ENCODE data around the gene POLR2M.

POLR2M gene

GRCh38 chr15:57692709-57693108 is 13.8 kb upstream of the POLR2M start:
- no peak for DNase-seq

- DNase-seq = no peak
These were observed 12.2 kb upstream of the POLR2M start for GRCh38 chr15:57694279-57694678.

- DNase-seq = peak in 1 of 2 experiments; percentile 56
These were observed 10.4 kb upstream of the POLR2M start for GRCh38 chr15:57696146-57696545.

GRCh38 chr15:57697588-57697987 is 8.9 kb upstream of the POLR2M start:
- DNase-seq = no peak

- no peak for DNase-seq
These were observed 8.3 kb upstream of the POLR2M start for GRCh38 chr15:57698243-57698642.

- no peak for DNase-seq
These were observed 7.5 kb upstream of the POLR2M start for GRCh38 chr15:57698991-57699390.

- no peak for DNase-seq
These were observed 3.1 kb upstream of the POLR2M start for GRCh38 chr15:57703387-57703786.

- no peak for DNase-seq
These were observed 2.1 kb upstream of the POLR2M start for GRCh38 chr15:57704441-57704840.

GRCh38 chr15:57705746-57706404 is 639 bp upstream of the POLR2M start:
- DNase-seq = no peak

- no peak for DNase-seq
These were observed 1.5 kb downstream of the POLR2M start for GRCh38 chr15:57708047-57708446.

- DNase-seq = no peak
These were observed 11.8 kb downstream of the POLR2M start for GRCh38 chr15:57718309-57718708.

- DNase-seq = no peak
These were observed 14.4 kb downstream of the POLR2M start for GRCh38 chr15:57720867-57721266.

- DNase-seq = no peak
These were observed 19.9 kb downstream of the POLR2M start for GRCh38 chr15:57726411-57726810.

- DNase-seq = no peak
These were observed 20.5 kb downstream of the POLR2M start for GRCh38 chr15:57727031-57727430.

GRCh38 chr15:57728436-57728835 is 21.9 kb downstream of the POLR2M start:
- no peak for DNase-seq

- peak; percentile 39 to 66 for DNase-seq
These were observed 24.4 kb downstream of the POLR2M start for GRCh38 chr15:57730876-57731275.

GRCh38 chr15:57731530-57732103 is 25.1 kb downstream of the POLR2M start:
- peak in 1 of 2 experiments; percentile 15 for DNase-seq

- DNase-seq = peak; percentile 37 to 70
These were observed 26.2 kb downstream of the POLR2M start for GRCh38 chr15:57732526-57733331.

GRCh38 chr15:57734860-57735259 is 28.3 kb downstream of the POLR2M start:
- no peak for DNase-seq

- DNase-seq = no peak
These were observed 28.9 kb downstream of the POLR2M start for GRCh38 chr15:57735431-57735830.

GRCh38 chr15:57735891-57736290 is 29.4 kb downstream of the POLR2M start:
- DNase-seq = no peak

- DNase-seq = no peak
These were observed 30.1 kb downstream of the POLR2M start for GRCh38 chr15:57736591-57736990.

GRCh38 chr15:57738734-57739237 is 32.3 kb downstream of the POLR2M start:
- DNase-seq = no peak

GRCh38 chr15:57740048-57740447 is 33.5 kb downstream of the POLR2M start:
- no peak for DNase-seq
